Hepatocyte (in vitro differentiated cells): ENCODE results near the gene PRKCI. TPM values are rescaled to one million over a fixed set of nuclear protein-coding genes. Genes with fewer than 3 reads are reported as not detected.
A peak's percentile ranks its signal among the peaks of the same experiment; 100 is the strongest.
"Not testable (repeated sequence)": the region's sequence is repeated elsewhere in the genome, so short reads cannot be mapped to it uniquely, and the experiment has no call there.

Source experiments
- DNase-seq: peaks from one replicate; pipeline ENCODE4 v3.0.0-alpha.2; 2016; ENCODE audit warnings: low spot score
- H2AFZ ChIP-seq: fragments of 200-600 bp; sonication (generic); 2 replicates; pipeline ENCODE4 v1.6.0; 2016; ENCODE audit warnings: antibody characterized with exemption, mild to moderate bottlenecking
- H3K27ac ChIP-seq: fragments of 200-600 bp; sonication (generic); 2 replicates; pipeline ENCODE4 v1.5.1; 2016; ENCODE audit warnings: mild to moderate bottlenecking
- H3K27me3 ChIP-seq: fragments of 200-600 bp; sonication (generic); 2 replicates; pipeline ENCODE4 v1.6.1; 2016
- H3K36me3 ChIP-seq: fragments of 200-600 bp; sonication (generic); replicated peaks from 2 replicates; pipeline ENCODE4 v1.5.1; 2016; ENCODE audit warnings: low read depth; ENCODE audit not compliant: insufficient read depth
- H3K4me1 ChIP-seq: fragments of 200-600 bp; sonication (generic); 2 replicates; pipeline ENCODE4 v1.5.1; 2016; ENCODE audit warnings: mild to moderate bottlenecking, moderate library complexity; ENCODE audit not compliant: insufficient read depth
- H3K4me2 ChIP-seq: fragments of 200-600 bp; sonication (generic); 2 replicates; pipeline ENCODE4 v1.6.0; 2016
- H3K4me3 ChIP-seq: fragments of 200-600 bp; sonication (generic); 2 replicates; pipeline ENCODE4 v1.5.1; 2016; ENCODE audit warnings: mild to moderate bottlenecking
- H3K79me2 ChIP-seq: fragments of 200-600 bp; sonication (generic); 2 replicates; pipeline ENCODE4 v1.6.0; 2017; ENCODE audit warnings: mild to moderate bottlenecking
- H3K9me2 ChIP-seq: fragments of 200-600 bp; sonication (generic); replicated peaks from 2 replicates; pipeline ENCODE4 v1.6.0; 2017; ENCODE audit warnings: mild to moderate bottlenecking; ENCODE audit not compliant: insufficient read depth
- H3K9me3 ChIP-seq: fragments of 200-600 bp; sonication (generic); 2 replicates; pipeline ENCODE4 v1.5.1; 2016; ENCODE audit warnings: low read depth, mild to moderate bottlenecking
- H4K20me1 ChIP-seq: fragments of 200-600 bp; sonication (generic); 2 replicates; pipeline ENCODE4 v1.6.0; 2016; ENCODE audit warnings: mild to moderate bottlenecking; ENCODE audit not compliant: insufficient read depth, poor library complexity, severe bottlenecking
- EZH2 ChIP-seq: fragments of 200-600 bp; sonication (generic); IDR thresholded peaks from 2 replicates; pipeline ENCODE4 v1.6.1; 2016; ENCODE audit warnings: antibody characterized with exemption, mild to moderate bottlenecking, borderline replicate concordance
- EZH2phosphoT487 ChIP-seq: fragments of 200-600 bp; sonication (generic); IDR thresholded peaks from one replicate; pipeline ENCODE4 v1.6.1; 2018; ENCODE audit warnings: antibody characterized with exemption, mild to moderate bottlenecking, low read depth, moderate library complexity; ENCODE audit not compliant: unreplicated experiment, severe bottlenecking
- WGBS: methylation state at CpG from one replicate; pipeline ENCODE4 v1.1.6; 2016; ENCODE audit warnings: low lambda C conversion rate; ENCODE audit errors: missing lambda C conversion rate; 5-methylcytosine and 5-hydroxymethylcytosine counted together
- polyA plus RNA-seq: library from polyadenylated mRNA; unstranded; fragments of >200 nt; fragmentation: Nextera tagmentation; extraction: Ambion mirVana; gene quantifications from 2 replicates; pipeline ENCODE4 v1.2.1, GENCODE V29; 2016
- total RNA-seq: library from RNA; depleted of rRNA; stranded (reverse); fragments of >200 nt; gene quantifications from 2 replicates; pipeline ENCODE4 v1.2.3, GENCODE V29; 2014
- TF ChIP-seq, protein P1 (sequence below): fragments of 200-600 bp; sonication (generic); IDR thresholded peaks from 2 replicates; pipeline ENCODE4 v1.5.1; 2016; ENCODE audit warnings: antibody characterized with exemption, mild to moderate bottlenecking; ENCODE audit not compliant: poor library complexity

Gene PRKCI
- total and polyA plus RNA-seq, 2 experiments from 2014 or later = 28.6 to 47.3 TPM

DNA sequence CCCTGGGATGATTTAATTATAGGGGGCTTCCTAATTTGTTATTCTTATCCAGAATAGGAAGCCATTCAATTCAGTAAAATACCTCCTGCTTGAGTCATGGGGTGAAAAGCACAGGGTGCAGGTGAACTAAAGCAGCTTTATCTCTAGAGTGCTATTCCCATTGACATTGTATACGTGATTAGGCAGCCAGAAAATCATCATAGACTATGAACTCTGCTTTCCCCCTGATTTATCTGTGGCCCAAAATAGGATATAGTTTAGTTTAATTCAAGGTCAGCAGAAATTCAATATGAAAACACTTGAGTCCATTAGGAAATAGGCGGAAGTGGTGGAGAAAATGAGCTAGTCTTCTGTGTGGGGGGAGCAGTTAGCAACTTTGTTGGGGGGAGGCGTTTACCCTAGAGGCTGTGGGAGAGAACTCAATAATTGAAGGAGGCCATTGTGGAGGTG, 18.2 kb upstream of the PRKCI start:
- Histone ChIP-seq H2AFZ (no peak overlapping the region), H3K79me2 (no peaks in the 10 kb centered on the region), H3K36me3 (no peaks in the 10 kb centered on the region), H3K27ac (no peak overlapping the region), H3K27me3 (no peaks in the 10 kb centered on the region), H3K9me3 (no peaks in the 10 kb centered on the region), H3K4me2 (no peak overlapping the region), H3K4me1 (no peaks in the 10 kb centered on the region), H4K20me1 (no peaks in the 10 kb centered on the region), H3K9me2 (no peaks in the 10 kb centered on the region), H3K4me3 (no peak overlapping the region)
- 66% methylated on average over 3 of the region's 3 CpGs for WGBS
- TF ChIP-seq, protein P1, sequence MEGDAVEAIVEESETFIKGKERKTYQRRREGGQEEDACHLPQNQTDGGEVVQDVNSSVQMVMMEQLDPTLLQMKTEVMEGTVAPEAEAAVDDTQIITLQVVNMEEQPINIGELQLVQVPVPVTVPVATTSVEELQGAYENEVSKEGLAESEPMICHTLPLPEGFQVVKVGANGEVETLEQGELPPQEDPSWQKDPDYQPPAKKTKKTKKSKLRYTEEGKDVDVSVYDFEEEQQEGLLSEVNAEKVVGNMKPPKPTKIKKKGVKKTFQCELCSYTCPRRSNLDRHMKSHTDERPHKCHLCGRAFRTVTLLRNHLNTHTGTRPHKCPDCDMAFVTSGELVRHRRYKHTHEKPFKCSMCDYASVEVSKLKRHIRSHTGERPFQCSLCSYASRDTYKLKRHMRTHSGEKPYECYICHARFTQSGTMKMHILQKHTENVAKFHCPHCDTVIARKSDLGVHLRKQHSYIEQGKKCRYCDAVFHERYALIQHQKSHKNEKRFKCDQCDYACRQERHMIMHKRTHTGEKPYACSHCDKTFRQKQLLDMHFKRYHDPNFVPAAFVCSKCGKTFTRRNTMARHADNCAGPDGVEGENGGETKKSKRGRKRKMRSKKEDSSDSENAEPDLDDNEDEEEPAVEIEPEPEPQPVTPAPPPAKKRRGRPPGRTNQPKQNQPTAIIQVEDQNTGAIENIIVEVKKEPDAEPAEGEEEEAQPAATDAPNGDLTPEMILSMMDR = no peak
- no peak for TF ChIP-seq EZH2
- TF ChIP-seq EZH2phosphoT487 = no peak
- DNase-seq = no peak

DNA sequence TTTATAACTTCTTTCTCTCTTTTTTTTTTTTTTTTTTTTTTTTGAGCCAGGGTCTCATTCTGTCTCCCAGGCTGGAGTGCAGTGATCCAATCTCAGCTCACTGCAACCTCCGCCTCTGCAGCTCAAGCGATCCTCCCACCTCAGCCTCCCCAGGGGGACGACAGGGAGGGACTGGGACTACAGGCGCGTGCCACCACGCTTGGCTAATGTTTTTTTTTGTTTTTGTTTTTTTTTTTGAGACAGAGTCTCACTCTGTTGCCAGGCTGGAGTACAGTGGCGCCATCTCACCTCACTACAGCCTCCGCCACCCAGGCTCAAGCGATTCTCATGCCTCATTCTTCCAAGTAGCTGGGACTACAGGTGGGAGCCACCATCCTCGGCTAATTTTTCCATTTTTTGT, 17.7 kb upstream of the PRKCI start:
- 94% methylated on average over 10 of the region's 10 CpGs for WGBS
- H3K9me2 ChIP-seq = no peaks in the 10 kb centered on the region
- no peaks in the 10 kb centered on the region for H3K4me1 ChIP-seq
- DNase-seq = no peak
- H3K9me3 ChIP-seq = no peaks in the 10 kb centered on the region
- no peaks in the 10 kb centered on the region for H3K36me3 ChIP-seq
- H3K27me3 ChIP-seq = no peaks in the 10 kb centered on the region
- no peak overlapping the region for H3K4me3 ChIP-seq
- H3K27ac ChIP-seq = no peak overlapping the region
- no peaks in the 10 kb centered on the region for H4K20me1 ChIP-seq
- H3K4me2 ChIP-seq = no peak overlapping the region
- no peak for TF ChIP-seq EZH2
- TF ChIP-seq, protein P1 = no peak
- no peak for TF ChIP-seq EZH2phosphoT487
- H2AFZ ChIP-seq = no peak overlapping the region
- no peaks in the 10 kb centered on the region for H3K79me2 ChIP-seq

- Histone ChIP-seq H3K4me1 (no peaks in the 10 kb centered on the region), H3K27me3 (no peaks in the 10 kb centered on the region), H3K9me2 (no peaks in the 10 kb centered on the region), H3K36me3 (no peaks in the 10 kb centered on the region), H2AFZ (no peak overlapping the region), H3K9me3 (no peaks in the 10 kb centered on the region), H4K20me1 (no peaks in the 10 kb centered on the region), H3K79me2 (no peaks in the 10 kb centered on the region), H3K4me2 (no peak overlapping the region), H3K4me3 (no peak overlapping the region), H3K27ac (no peak overlapping the region)
- TF ChIP-seq EZH2 (no peak), EZH2phosphoT487 (no peak)
- TF ChIP-seq, protein P1 = no peak
- DNase-seq = no peak
- 63% methylated on average over 2 of the region's 2 CpGs for WGBS
Measured at GRCh38 chr3:170205302-170205701, 16.9 kb upstream of the PRKCI start.

- not testable (repeated sequence) for H3K36me3 ChIP-seq, H4K20me1 ChIP-seq, H3K79me2 ChIP-seq, H3K4me2 ChIP-seq, H2AFZ ChIP-seq, H3K9me3 ChIP-seq, H3K27me3 ChIP-seq, H3K4me3 ChIP-seq, H3K4me1 ChIP-seq, H3K9me2 ChIP-seq, H3K27ac ChIP-seq
- peak; percentile 16 for DNase-seq
- WGBS = 86% methylated on average over 11 of the region's 11 CpGs
Measured at GRCh38 chr3:170206164-170206762, 16.0 kb upstream of the PRKCI start.
